Pons (tissue), 1 donor: Measurements from ENCODE around the gene SYNJ2.

ENCODE experiments used
- DNase-seq: peaks from one replicate; pipeline ENCODE4 v3.0.0-alpha.2; 2016; ENCODE audit warnings: low spot score

The SYNJ2 gene

DNA sequence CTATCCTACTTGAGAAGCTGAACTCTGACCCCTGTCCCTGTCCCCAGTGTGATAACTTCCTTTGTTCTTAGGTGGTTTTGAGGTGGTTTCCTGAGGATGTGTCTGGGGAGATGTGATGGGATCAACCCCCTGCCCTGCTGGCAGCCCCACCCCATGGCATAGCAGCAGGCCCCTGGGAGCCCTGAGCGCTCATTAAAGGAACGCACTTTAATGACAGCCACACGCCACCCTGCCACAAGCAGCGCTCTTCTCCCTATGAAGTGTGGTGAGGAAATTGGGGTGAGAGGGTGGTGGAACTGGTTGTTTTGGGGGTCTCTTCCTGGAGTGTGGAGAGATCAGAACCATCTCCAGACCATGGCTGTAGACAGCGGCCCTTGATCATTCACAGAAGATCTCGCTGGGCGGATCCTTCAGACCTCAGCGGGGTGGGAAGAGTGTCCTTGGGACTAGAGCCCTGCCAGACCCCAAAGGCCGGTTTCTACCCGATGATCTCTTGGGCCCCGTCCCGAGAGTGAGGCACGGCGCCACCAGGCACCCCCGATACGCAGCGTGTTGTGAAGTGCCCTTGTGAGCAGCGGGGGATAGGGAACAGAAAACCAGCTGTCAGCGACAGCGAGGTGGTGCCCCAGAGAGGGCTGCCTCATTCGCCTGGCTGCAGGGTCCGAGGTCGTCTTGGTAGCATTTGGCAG lies 45.4 kb downstream of the SYNJ2 start:
- no peak for DNase-seq

DNA sequence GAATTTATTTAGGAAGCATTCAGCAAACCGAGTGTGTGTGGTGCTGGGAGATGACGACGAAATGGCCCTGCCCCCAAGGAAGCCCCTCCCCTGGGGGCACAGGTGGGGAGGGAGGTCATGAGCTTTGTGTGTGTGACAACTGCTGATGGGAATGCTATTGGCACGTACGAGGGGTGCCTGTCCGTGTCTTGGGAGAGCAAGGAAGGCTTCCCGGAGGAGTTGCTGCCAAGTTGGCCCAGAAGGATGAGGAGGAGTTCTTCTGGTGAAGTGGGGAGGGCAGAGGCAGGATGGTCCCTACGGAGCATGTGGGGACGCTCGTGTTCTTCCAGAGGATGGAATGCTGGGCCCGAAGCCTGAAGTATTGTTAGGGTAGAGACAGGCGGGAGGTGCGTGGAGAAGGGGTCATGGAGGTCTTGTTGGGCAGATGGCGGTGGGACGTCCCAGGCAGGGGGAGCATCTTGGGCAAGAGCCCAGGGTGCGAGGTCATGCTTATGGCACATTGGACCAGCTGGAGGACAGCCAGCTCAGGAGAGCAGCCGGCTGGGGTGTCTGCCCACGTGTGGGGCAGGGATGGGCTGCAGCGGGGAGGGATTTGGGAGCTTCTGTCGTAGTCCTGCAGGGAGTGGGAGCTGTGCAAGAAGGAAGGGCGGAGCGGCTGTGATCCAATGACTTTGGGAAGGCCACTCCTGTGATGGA lies 46.1 kb downstream of the SYNJ2 start:
- DNase-seq: peak; percentile 11

DNA sequence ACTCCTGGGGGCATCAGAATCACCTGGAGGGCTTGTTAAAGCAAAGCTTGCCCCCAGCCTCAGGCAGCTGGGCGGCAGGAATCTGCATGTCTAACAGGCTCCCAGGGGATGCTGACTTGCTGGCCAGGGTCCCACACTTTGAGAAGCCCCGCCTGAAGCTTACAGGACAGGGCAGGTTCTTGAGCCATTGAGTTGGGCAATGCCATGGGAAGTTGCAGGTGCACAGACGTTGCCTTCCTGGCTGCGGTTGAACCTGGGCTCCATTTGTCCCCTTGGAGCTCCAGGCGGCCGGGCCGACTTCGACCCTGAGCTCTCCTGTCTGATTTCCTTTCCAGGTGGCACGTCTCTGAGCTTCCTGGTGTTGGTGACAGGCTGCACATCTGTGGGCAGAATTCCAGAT lies 46.8 kb downstream of the SYNJ2 start:
- no peak for DNase-seq

DNA sequence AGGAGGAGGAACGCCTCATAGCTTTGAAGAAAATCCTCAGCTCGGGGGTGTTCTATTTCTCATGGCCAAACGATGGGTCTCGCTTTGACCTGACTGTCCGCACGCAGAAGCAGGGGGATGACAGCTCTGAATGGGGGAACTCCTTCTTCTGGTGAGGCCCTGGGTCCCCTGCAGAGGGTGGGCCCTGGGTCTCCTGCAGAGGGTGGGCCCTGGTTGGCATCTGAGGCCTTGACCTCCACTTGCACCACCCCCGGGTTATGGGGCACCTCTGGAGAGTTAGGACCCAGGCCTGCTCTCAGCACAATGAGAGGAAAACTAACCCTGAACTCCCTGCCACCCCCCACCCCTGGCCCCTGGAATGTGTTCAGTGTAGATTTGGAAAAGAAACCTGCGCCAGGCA lies 47.2 kb downstream of the SYNJ2 start:
- no peak for DNase-seq

DNA sequence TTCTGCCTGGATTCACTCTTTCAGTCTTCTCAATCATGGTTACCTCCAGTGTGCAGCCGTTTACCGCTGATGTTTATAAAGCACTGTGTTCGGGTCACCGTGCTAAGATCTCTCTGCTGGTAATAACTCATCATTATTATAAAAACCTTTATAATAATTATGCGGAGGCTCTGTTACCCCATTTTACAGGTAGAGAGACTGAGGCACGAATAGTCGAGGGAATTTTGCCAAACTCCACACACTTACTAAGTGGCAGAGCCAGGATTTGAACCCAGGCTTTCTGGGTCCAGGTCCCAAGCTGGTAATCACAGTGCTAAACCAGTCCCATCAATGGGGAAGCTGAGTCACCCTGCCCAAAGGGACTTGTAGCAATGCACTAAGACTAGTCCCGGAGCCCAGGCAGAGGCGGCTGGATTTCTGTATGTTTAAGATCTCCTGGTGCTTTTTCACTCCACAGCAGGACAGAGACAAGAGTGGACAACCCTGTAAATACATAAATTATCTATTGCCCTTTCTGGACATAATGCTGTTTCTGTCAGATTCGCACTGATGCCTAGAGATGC lies 48.1 kb downstream of the SYNJ2 start:
- no peak for DNase-seq

DNA sequence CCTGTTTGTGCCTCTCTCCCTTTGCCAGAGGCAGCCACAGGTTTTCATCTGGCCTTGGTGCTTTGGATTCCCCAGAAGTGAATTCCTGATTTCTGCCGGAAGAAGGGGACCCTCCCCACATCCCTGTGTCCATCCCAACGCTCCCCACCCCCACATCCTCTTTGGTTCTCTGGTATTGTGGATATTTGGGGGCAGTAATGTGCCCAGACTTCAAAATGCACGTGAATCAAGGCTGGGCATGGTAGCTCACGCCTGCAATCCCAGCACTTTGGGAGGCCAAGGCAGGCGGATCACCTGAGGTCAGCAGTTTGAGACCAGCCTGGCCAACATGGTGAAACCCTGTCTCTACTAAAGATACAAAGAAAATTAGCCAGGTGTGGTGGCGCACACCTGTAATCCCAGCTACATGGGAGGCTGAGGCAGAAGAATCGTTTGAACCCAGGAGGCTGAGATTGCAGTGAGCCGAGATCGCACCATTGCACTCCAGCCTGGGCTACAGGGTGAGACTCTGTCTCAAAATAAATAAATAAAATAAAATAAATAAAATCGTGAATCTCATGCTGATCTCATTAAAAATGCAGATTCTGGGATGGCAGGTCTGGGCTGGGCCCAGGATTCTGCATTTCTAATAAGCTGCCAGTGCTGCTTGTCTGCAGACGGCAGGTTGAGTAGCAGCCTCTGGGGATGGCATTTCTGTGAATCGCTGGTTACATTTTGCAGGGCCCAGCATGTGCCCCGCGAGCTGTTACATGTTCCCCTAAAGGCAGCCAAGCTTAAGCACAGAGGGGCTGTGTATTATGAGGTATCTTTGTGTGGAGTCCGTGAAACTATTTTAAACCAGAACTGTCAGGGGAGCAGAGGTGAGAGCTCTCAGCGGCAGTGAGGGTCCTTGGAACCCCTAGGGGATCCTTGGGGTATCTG lies 49.0 kb downstream of the SYNJ2 start:
- no peak for DNase-seq

DNA sequence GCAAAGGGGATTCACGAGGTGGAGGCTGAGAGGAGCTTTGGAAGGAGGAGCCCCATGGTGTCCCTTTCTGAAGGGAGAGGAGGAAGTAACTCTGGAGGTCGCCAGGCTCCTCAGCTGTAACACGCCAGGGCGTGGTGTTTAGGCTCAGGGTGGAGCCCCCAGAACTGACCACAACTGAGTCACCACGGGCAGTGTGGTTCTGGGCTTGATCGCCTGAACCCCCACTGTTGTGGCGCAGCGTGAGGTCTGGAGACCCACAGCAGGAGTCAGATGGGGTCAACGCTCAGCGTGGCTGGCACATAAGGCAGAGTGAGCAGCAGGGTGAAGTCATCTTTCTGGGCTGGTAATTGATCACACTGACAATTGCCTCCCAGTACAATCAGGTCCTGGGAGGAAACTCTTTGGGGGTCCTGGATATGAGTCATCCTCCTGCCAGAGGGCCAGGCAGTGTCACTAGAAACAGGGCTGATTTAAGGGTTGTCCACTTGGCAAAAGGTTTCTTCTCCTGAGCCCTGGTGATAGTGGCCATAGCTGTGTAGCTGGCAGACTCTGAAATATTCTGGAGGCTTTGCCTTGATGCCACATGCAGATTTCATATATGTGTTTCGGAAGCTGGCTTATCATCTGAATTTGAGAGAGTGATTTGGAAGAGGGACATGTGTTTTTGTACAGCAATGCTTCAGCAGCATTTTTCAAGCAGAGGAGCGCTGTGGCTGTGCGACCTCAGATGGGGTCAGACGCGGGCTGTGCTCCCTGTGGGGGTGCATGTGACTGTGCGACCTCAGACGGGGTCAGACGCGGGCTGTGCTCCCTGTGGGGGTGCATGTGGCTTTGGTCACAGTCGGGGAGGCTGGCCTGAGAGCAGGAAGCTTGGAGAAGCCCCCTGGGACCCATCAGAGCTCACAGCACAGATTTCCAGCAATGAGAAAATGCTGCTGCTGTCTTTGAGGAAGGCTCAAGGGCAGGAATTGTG lies 50.0 kb downstream of the SYNJ2 start:
- peak; percentile 57 for DNase-seq

DNA sequence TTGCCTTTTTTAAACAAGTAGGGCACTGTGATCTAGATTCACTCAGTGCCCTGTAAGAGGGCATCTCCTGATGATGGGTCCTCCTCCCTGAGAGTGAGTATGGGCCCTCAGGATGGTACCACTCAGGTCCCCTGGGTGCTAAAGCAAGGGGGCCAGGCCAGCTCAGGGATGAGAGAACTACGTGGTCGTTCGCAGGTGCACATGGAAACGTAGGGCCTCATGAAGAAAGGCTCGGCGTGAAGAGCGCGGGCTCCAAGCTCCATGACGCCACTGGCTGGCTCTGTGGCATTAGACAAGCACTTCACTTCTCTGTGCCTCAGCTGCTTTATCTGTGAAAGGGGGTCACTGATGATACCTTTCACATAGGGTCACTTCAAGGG lies 50.7 kb downstream of the SYNJ2 start:
- DNase-seq: peak; percentile 51

DNA sequence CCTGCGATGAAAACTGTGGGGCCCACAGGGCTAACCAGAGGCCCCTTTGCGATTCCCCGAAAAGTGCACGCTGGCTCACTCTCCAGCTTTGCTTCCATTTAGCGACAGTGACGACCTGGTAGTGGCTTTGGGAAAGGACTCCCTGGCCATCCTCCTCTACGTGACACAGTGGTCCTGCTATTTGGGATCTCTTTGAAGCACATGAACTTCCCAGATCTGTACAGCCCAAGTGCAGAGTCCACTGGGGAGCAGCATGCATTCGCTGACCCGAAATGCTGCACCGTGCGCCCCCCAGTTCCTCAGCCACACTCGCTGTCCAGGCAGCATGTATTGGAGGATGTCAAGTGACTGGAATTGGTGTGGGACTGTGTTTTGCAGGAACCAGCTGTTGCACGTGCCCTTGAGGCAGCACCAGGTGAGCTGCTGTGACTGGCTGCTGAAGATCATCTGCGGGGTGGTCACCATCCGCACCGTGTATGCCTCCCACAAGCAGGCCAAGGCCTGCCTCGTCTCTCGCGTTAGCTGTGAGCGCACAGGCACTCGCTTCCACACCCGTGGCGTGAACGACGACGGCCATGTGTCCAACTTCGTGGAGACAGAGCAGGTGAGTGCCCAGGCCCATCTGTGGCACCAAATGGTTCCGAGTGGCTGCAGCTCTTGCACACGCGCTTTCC lies 51.6 kb downstream of the SYNJ2 start:
- no peak for DNase-seq

DNA sequence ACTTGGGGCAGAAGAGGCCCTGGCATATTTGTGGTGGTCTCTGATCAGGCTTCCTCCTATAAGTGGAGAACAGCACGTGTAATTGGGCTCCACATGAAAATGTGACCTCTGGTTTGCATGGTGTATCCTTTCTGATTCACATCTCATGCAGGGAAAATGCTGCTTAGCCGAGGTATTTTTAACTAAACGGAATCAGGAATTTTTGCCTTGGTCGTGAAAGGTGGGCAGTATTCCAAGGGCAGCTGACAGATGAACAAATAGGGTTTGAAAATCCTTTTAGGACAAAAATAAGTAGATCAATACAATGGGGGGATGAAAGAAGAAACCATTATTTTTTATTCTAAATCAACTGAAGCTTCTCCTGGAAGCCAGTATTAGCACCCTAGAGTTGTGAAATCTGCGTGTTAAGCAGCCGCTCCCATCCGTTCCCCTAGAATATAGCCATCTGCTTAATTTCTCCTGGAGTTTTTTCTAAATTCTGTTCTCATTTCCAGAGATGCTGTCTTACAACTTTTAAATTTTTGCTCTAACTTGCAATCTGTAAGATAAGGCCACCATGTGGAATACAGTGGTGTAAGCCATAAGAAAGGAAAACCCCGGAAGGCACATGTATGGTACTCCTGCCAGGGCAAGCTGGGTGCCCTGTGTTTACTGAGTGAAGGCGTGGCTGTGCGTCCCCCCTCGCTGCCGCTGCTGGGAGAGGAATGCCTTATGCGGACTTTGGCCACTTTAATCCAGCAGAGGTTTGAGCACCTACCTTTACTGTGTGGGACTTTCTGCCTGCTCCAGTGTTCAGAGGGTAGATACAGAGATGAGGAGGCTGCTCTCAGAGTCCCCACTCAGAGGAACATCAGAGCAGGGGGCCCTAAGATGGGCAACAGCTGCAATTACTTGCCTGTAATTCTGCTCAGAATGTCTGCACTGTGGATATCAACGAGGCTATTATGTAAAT lies 52.4 kb downstream of the SYNJ2 start:
- no peak for DNase-seq

DNA sequence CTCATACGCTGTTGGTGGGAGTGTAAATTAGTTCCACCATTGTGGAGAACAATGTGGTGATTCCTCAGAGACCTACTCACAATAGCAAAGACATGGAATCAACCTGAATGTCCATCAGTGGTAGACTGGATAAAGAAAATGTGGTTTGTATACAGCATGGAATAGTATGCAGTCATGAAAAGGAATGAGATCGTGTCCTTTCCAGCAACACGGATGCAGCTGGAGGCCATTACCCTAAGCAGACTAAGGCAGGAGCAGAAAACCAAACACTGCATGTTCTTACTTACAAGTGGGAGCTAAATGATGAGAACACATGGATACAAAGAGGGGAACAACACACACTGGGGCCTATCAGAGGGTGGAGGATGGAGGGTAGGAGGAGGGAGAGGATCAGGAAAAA lies 54.6 kb downstream of the SYNJ2 start:
- no peak for DNase-seq

DNA sequence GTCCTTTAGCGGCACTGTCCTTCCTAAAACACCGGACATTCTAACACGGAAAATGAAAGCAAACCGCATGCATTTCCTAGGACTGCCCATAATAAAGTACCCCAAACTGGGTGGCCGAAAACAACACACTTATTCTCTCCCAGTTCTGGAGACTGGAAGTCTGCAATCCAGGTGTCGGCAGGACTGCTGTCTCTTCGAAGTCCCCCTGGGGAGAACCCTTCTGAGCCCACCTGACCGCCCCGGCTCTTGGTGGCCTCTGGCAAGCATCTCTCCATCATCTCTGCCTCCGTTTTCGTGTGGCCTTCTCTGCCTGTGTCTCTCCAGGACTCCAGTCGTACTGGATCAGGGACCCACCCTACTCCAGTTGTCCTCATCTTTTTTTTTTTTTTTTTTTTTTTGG lies 55.4 kb downstream of the SYNJ2 start:
- DNase-seq: no peak

DNA sequence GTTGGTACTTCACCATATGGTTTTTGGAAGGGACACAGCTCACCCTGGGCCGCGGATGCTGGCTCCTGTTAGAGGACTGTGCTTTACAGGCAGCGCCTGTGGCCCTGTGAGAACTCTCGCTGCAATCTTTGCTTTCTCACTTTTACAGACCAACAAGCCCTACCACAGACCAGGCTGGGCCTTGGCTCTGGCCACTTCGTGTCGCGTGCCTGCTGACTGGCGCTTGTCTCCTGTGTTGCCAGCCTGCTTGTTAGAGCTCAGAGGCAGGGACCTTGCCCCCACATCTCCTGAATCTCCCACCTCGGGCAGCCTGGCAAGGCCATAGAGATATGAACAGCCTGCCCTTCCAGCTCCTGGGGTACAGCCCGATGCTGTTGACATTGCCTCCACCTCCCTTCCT lies 56.1 kb downstream of the SYNJ2 start:
- no peak for DNase-seq

DNA sequence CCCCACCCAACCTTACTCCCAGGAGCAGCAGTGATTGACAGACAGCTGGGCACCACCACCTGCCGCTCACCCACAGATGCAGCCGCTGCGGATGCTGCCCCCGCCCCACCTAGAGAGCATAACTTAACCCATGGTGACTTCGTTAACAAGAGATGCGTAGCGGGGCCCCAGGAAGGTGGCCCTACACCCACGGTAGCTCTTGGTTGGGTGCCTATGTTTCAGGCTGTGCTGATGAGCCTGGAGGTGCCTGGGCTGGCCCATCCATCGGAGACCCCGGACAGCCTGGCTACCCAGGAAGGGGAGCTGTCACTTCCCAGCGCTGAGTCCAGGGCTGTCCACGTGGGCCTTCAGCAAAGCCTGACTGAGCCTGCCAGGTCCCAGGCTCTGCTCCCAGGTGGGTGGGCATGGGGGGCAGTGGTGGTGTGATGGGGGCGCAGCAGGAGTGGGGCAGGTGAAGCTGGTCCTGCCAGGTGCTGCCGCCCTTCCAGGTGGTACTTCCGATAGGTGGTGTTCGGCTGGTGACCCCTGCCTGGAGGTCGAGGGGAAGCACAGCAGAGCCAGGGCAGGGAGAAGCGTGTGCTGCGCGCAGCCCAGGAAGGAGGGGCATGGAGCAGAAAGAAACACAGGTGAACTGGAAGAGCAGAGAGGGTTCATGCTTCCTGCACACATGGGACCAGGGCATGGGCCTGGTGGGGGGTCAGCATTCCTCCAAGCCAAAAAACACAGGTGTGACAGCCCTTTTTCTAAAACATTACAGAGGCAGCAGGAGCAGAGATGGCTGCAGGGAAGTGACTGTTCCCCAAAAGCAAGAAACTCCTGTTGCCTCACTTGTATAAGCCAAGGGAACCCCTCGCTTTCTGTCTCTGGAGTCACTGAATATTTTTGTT lies 56.9 kb downstream of the SYNJ2 start:
- no peak for DNase-seq

DNA sequence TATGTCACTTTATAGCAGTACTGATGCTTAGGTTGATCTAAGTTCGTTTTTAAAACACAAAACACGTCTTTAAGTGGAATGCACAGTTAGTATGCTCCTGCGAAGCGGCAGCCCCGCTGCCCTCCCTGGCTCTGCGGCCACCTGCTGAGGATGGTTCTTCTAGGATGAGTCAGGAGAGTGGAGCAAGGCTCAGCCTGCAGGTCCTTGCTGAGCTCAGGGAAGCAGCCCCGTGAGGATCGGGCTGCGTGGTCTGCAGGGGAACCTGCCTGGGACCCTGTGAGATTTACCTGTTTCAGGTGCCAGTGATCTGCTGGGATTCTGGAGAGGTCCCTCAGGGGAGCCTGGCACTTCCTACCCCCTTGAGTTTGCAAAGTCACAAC lies 57.5 kb downstream of the SYNJ2 start:
- DNase-seq: no peak

DNA sequence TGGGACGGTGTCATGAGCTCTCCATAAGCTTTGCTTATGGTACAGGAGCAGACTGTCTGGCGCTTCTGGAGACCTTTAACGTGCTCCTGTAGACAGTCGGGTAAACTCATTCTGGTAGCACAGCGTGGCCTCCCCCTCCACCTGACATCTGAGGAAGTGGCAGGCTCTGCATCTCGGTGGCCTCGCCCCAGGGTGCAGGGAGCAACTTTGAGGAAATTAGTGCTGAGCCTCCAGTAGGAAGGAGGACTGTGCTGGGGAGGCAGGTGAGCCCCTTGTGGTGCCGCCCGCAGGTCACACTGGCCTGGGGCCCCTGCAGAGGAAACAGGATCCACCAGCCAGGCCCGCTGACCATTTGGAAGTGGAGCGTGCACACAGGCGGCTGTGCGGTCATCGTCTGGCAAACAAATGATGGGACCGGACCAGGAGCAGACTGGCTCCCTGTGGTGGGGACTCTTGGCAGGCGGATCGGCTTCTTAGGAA lies 57.9 kb downstream of the SYNJ2 start:
- no peak for DNase-seq

DNA sequence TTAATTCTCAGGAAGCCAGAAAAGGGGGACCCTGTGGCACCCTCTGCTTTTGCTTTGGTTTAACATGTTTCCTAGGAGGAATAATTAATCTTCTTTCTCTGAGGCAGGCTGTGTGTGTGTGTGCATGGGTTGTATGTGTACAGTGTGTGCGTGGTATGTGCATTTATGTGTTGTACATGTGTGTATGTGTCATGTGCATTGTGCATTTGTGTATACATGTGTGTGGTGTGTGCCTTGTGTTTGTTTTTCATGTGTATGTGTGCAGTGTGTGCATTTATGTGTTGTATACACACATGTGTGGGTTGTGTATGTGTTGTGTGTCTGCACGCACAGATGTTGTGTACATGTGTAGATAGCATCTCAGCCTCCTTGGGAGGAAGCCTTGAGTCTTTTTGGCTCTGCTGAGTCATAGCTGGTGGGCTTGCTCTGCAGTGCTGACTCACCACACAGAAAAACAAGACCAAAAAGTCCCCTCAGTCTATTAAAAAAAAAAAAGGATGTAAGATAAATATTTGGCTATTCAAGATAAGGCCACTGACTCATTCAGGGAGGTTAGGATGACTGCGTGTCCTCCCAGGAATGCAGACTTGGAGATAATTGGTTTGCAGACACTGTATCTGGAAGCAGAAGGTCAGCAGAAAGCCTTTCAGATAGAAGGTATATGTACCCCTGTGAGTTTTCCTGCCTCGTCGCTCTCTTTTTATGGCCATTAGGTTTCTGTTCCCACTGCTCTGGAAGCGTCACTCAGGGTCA lies 58.6 kb downstream of the SYNJ2 start:
- no peak for DNase-seq
